Neural progenitor cell (in vitro differentiated cells): ENCODE data around the gene POLR3F. TPM values are rescaled to one million over a fixed set of nuclear protein-coding genes. Genes with fewer than 3 reads are reported as not detected.
"Not testable (repeated sequence)": the region's sequence is repeated elsewhere in the genome, so short reads cannot be mapped to it uniquely, and the experiment has no call there.

ENCODE experiments used
- DNase-seq: peaks from one replicate; pipeline ENCODE4 v3.0.0-alpha.2; 2016; ENCODE audit warnings: low spot score
- H2AFZ ChIP-seq: fragments of 200-600 bp; sonication (generic); replicated peaks from 2 replicates; pipeline ENCODE4 v1.6.1; 2016; ENCODE audit warnings: antibody characterized with exemption
- H3F3A ChIP-seq: fragments of 200-600 bp; sonication (generic); 2 replicates; pipeline ENCODE4 v1.6.1; 2016; ENCODE audit warnings: antibody characterized with exemption, low read depth
- H3K27ac ChIP-seq: fragments of 200-600 bp; sonication (generic); 2 replicates; pipeline ENCODE4 v1.5.1; 2016; ENCODE audit warnings: mild to moderate bottlenecking
- H3K27me3 ChIP-seq: fragments of 200-600 bp; sonication (generic); 2 replicates; pipeline ENCODE4 v1.6.1; 2016; ENCODE audit warnings: mild to moderate bottlenecking, moderate library complexity
- H3K36me3 ChIP-seq: fragments of 200-600 bp; sonication (generic); 2 replicates; pipeline ENCODE4 v1.5.1; 2016
- H3K4me1 ChIP-seq: fragments of 200-600 bp; sonication (generic); 2 replicates; pipeline ENCODE4 v1.6.1; 2016; ENCODE audit warnings: mixed run types
- H3K4me2 ChIP-seq: fragments of 200-600 bp; sonication (generic); 2 replicates; pipeline ENCODE4 v1.6.1; 2016
- H3K4me3 ChIP-seq: fragments of 200-600 bp; sonication (generic); 2 replicates; pipeline ENCODE4 v1.5.1; 2016
- H3K79me2 ChIP-seq: fragments of 200-600 bp; sonication (generic); 2 replicates; pipeline ENCODE4 v1.6.1; 2016; ENCODE audit warnings: low read depth
- H3K9ac ChIP-seq: fragments of 200-600 bp; sonication (generic); 2 replicates; pipeline ENCODE4 v1.6.1; 2016
- H3K9me3 ChIP-seq: fragments of 200-600 bp; sonication (generic); 2 replicates; pipeline ENCODE4 v1.5.1; 2016; ENCODE audit warnings: low read depth
- H4K20me1 ChIP-seq: fragments of 200-600 bp; sonication (generic); 2 replicates; pipeline ENCODE4 v1.6.1; 2016; ENCODE audit warnings: low read depth
- H3K27ac Mint-ChIP-seq: 3 replicates; pipeline ENCODE4 v1.8.0; 2021; ENCODE audit warnings: mixed read lengths
- H3K27me3 Mint-ChIP-seq: 2 replicates; pipeline ENCODE4 v1.8.0; 2022; ENCODE audit warnings: low read depth, mild to moderate bottlenecking, inconsistent platforms, moderate library complexity, mixed read lengths; ENCODE audit not compliant: insufficient read depth
- H3K36me3 Mint-ChIP-seq: 3 replicates; pipeline ENCODE4 v1.8.0; 2021; ENCODE audit warnings: mixed read lengths
- H3K4me1 Mint-ChIP-seq: 3 replicates; pipeline ENCODE4 v1.8.0; 2021; ENCODE audit warnings: mixed read lengths
- H3K4me3 Mint-ChIP-seq: 3 replicates; pipeline ENCODE4 v1.8.0; 2021; ENCODE audit warnings: mild to moderate bottlenecking, moderate library complexity, mixed read lengths
- H3K9me3 Mint-ChIP-seq: 3 replicates; pipeline ENCODE4 v1.8.0; 2020; ENCODE audit warnings: mixed read lengths
- EZH2 ChIP-seq: fragments of 200-600 bp; sonication (generic); IDR thresholded peaks from 2 replicates; pipeline ENCODE4 v1.6.1; 2017; ENCODE audit warnings: antibody characterized with exemption, mild to moderate bottlenecking, moderate library complexity
- EZH2phosphoT487 ChIP-seq: fragments of 200-600 bp; sonication (generic); IDR thresholded peaks from 2 replicates; pipeline ENCODE4 v1.6.1; 2017; ENCODE audit warnings: antibody characterized with exemption
- total RNA-seq: library from RNA; depleted of rRNA; stranded (reverse); fragments of >200 nt; gene quantifications from 2 replicates; pipeline ENCODE4 v1.2.3, GENCODE V29; 2015; ENCODE audit warnings: low replicate concordance
- TF ChIP-seq, protein P1 (sequence below): fragments of 200-600 bp; sonication (generic); IDR thresholded peaks from 2 replicates; pipeline ENCODE4 v1.5.1; 2017; ENCODE audit warnings: antibody characterized with exemption, mild to moderate bottlenecking

Gene POLR3F
- total RNA-seq, 1 donor from 2014 or later: 28.5 TPM

DNA sequence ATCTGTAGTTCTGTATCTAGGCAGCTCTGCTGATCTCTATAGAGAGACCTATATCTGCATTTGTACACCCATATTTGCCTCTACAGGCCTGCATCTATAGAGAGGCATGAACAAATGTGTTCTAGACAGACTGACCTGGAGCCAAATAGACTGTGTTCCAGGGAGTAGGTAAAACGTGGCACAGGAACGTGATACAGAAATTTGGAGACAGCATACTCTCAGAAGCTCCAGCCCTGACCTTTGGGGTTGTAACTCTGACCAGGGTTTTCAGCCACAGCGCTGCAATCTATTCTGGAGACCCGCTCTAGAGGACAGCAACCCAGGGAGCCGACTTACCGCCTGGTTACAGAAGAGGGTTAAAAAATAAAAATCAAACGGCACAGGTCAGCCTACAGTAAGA, 28.9 kb downstream of the POLR3F start:
- Histone ChIP-seq H3K4me3 (peak overlapping the region; percentile 70), H3K79me2 (peaks cover 8% of the 10 kb centered on the region), H3F3A (peaks cover 22% of the 10 kb centered on the region), H3K9me3 (no peaks in the 10 kb centered on the region), H3K27me3 (no peaks in the 10 kb centered on the region), H3K27ac (no peak overlapping the region), H4K20me1 (no peaks in the 10 kb centered on the region), H3K4me1 (peaks cover 12% of the 10 kb centered on the region), H3K4me2 (peak overlapping the region; percentile 85), H2AFZ (no peak overlapping the region), H3K9ac (peak overlapping the region; percentile 35), H3K36me3 (no peaks in the 10 kb centered on the region)
- H3K27me3 Mint-ChIP-seq: no peaks in the 10 kb centered on the region
- peak; percentile 21 for DNase-seq
- H3K36me3 Mint-ChIP-seq: peaks cover 8% of the 10 kb centered on the region
- H3K4me1 Mint-ChIP-seq: peaks cover 12% of the 10 kb centered on the region
- H3K27ac Mint-ChIP-seq: no peak overlapping the region
- peaks cover 2% of the 10 kb centered on the region for H3K9me3 Mint-ChIP-seq
- TF ChIP-seq EZH2phosphoT487 (no peak), EZH2 (no peak)
- TF ChIP-seq, protein P1, sequence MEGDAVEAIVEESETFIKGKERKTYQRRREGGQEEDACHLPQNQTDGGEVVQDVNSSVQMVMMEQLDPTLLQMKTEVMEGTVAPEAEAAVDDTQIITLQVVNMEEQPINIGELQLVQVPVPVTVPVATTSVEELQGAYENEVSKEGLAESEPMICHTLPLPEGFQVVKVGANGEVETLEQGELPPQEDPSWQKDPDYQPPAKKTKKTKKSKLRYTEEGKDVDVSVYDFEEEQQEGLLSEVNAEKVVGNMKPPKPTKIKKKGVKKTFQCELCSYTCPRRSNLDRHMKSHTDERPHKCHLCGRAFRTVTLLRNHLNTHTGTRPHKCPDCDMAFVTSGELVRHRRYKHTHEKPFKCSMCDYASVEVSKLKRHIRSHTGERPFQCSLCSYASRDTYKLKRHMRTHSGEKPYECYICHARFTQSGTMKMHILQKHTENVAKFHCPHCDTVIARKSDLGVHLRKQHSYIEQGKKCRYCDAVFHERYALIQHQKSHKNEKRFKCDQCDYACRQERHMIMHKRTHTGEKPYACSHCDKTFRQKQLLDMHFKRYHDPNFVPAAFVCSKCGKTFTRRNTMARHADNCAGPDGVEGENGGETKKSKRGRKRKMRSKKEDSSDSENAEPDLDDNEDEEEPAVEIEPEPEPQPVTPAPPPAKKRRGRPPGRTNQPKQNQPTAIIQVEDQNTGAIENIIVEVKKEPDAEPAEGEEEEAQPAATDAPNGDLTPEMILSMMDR: no peak
- H3K4me3 Mint-ChIP-seq: peak overlapping the region; percentile 95

DNA sequence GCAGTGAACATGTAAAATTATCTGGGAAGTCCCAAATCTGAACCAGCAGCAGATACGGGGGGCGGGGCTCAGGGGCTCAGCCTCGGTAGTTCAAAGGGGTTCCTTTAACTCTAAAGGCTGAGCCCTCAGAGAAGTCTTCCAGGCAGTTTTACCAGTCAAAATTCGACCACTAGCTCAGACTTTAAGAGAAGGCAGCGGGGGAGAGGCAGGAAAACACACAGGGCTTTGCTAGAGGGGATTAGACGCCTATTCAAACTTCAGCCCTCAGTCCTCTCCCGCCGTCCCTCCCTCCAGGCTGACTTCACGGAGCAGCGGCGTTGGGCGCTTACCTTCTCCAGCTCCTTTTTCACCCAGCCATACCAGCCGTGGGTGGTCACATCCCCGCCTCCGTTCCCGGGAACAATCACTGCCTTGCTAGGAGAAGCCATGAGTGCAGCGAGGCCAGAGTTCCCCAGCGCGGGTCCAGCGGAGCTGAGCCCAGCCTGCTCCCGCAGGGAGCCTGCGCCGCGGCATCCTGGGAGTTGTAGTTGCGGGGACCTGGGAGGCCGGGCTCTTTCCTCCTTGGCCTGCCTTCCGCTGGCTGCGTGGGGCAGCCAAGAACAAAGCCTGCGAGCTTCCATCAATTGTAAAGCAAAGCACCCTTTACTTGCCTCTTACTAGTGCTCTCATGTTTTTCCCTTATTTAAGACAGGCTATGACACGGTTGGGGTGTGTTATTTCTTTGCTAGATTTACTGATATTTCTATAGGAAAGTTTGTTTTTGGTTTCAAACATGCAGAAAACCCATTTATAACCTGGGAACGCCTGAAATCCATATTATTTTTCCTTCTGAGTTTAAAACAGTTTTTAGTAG, 29.8 kb downstream of the POLR3F start, which contains the start of gene RBBP9:
TSS of gene RBBP9 (minus strand) at position 486 of the 853 bp plus-strand sequence. CDS start at position 428, 58 bp downstream.
- H3K4me3 Mint-ChIP-seq: peak within 1 kb of the TSS; percentile 95

DNA sequence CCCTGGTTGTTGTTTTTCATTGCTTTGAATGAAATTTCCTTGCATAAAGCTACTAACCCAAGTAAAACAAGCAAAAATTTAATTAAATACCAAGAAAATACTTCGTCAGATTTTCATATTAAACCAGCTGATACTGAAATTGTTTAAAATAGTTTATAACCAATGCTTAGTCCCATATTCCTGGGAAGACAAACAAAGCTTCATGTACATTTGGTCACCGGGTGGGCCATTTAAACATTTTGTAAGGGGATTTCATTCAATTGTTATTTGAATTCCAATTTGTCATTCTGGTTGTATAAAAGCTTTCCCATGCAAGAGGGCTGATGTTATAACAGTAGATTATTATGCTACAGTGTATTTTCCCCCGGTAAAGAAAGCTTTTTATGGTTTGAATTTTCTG, 30.4 kb downstream of the POLR3F start:
- Mint-ChIP-seq H3K36me3 (peaks cover 6% of the 10 kb centered on the region), H3K27ac (peak overlapping the region; percentile 92), H3K4me1 (peaks cover 12% of the 10 kb centered on the region), H3K4me3 (peak overlapping the region; percentile 95), H3K27me3 (no peaks in the 10 kb centered on the region), H3K9me3 (peaks cover 2% of the 10 kb centered on the region)
- Histone ChIP-seq H3K79me2 (peaks cover 8% of the 10 kb centered on the region), H3K4me1 (peaks cover 12% of the 10 kb centered on the region), H4K20me1 (no peaks in the 10 kb centered on the region), H3K27ac (no peak overlapping the region), H2AFZ (peak overlapping the region; percentile 44), H3K9ac (no peak overlapping the region), H3K4me3 (peak overlapping the region; percentile 70), H3F3A (peaks cover 22% of the 10 kb centered on the region), H3K27me3 (no peaks in the 10 kb centered on the region), H3K4me2 (peak overlapping the region; percentile 85), H3K36me3 (no peaks in the 10 kb centered on the region), H3K9me3 (no peaks in the 10 kb centered on the region)
- TF ChIP-seq, protein P1: no peak
- TF ChIP-seq EZH2phosphoT487 (no peak), EZH2 (no peak)
- no peak for DNase-seq

More for the DNA sequence above, 29.8 kb downstream of the POLR3F start, which contains the start of gene RBBP9:
- no peaks in the 10 kb centered on the region for H3K36me3 ChIP-seq
- Mint-ChIP-seq H3K36me3 (peaks cover 8% of the 10 kb centered on the region), H3K27me3 (no peaks in the 10 kb centered on the region), H3K27ac (peak within 1 kb of the TSS; percentile 92), H3K4me1 (peaks cover 12% of the 10 kb centered on the region), H3K9me3 (peaks cover 2% of the 10 kb centered on the region)
- H3K4me1 ChIP-seq: peaks cover 12% of the 10 kb centered on the region
- peak; percentile 96 for DNase-seq
- peak within 1 kb of the TSS; percentile 70 for H3K4me3 ChIP-seq
- peak within 1 kb of the TSS; percentile 35 for H3K9ac ChIP-seq
- H2AFZ ChIP-seq: peak within 1 kb of the TSS; percentile 79
- peaks cover 8% of the 10 kb centered on the region for H3K79me2 ChIP-seq
- H3F3A ChIP-seq: peaks cover 22% of the 10 kb centered on the region
- H3K27me3 ChIP-seq: no peaks in the 10 kb centered on the region
- H3K9me3 ChIP-seq: no peaks in the 10 kb centered on the region
- no peak for TF ChIP-seq EZH2
- peak within 1 kb of the TSS; percentile 85 for H3K4me2 ChIP-seq
- H4K20me1 ChIP-seq: no peaks in the 10 kb centered on the region
- peak within 1 kb of the TSS; percentile 71 for H3K27ac ChIP-seq

DNA sequence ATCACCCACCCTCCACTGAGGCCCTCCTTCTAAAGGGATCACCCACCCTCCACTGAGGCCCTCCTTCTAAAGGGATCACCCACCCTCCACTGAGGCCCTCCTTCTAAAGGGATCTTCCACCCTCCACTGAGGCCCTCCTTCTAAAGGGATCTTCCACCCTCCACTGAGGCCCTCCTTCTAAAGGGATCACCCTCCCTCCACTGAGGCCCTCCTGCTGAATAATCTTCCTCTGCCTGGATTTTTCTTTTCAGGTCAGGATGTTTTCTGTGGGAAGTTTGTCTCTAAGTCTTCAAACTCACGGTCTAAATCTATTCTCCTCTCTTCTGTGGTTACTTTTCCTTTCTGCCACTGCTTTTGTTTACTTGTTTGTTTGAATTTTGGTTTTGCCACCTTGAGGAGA, 34.5 kb downstream of the POLR3F start:
- H3K27ac Mint-ChIP-seq, H3K4me1 Mint-ChIP-seq, H3K9me3 Mint-ChIP-seq: not testable (repeated sequence)

More for the DNA sequence above, 34.5 kb downstream of the POLR3F start:
- not testable (repeated sequence) for DNase-seq, H3K79me2 ChIP-seq, H3K4me3 Mint-ChIP-seq, H3K4me3 ChIP-seq, H3K4me1 ChIP-seq, H3K27me3 ChIP-seq, H3K4me2 ChIP-seq, H3K9ac ChIP-seq, H3K36me3 ChIP-seq, H4K20me1 ChIP-seq, H3K9me3 ChIP-seq, H3K27me3 Mint-ChIP-seq, H3K36me3 Mint-ChIP-seq, H3K27ac ChIP-seq
- Histone ChIP-seq H2AFZ (peak overlapping the region; percentile 45), H3F3A (peaks cover 12% of the 10 kb centered on the region)
